H54 (cell line): ENCODE results near the gene C1QTNF9B.
"Not testable (repeated sequence)": the region's sequence is repeated elsewhere in the genome, so short reads cannot be mapped to it uniquely, and the experiment has no call there.

Source experiments
- DNase-seq: peaks from one replicate; pipeline ENCODE4 v3.0.0; 2011; ENCODE audit warnings: low spot score, mixed read lengths; ENCODE audit not compliant: insufficient read length
- FAIRE-seq: peaks from 3 replicates; lab custom pipeline; 2011; peaks lifted over from hg19 to GRCh38; lab: Jason Lieb, UNC
- POLR2A ChIP-seq: IDR thresholded peaks from 2 replicates; pipeline ENCODE4 v1.6.1; 2011; ENCODE audit warnings: low read depth, mild to moderate bottlenecking, low read length

Gene C1QTNF9B

GRCh38 chr13:23909606-23910005, 12.3 kb upstream of the C1QTNF9B start:
- FAIRE-seq (no peak), DNase-seq (no peak)
- no peak for TF ChIP-seq POLR2A

- FAIRE-seq (no peak), DNase-seq (no peak)
- no peak for TF ChIP-seq POLR2A
These were observed 8.5 kb upstream of the C1QTNF9B start for GRCh38 chr13:23905766-23906165.

GRCh38 chr13:23903906-23904280, 6.6 kb upstream of the C1QTNF9B start:
- no peak for DNase-seq
- no peak for FAIRE-seq

GRCh38 chr13:23902975-23903905, 5.9 kb upstream of the C1QTNF9B start:
- DNase-seq (no peak), FAIRE-seq (no peak)
- TF ChIP-seq POLR2A: no peak

More at GRCh38 chr13:23903906-23904280, 6.6 kb upstream of the C1QTNF9B start:
- TF ChIP-seq POLR2A: no peak

- FAIRE-seq: no peak
These were observed 4.1 kb upstream of the C1QTNF9B start for GRCh38 chr13:23901365-23901764.

GRCh38 chr13:23899555-23899954, 2.3 kb upstream of the C1QTNF9B start:
- TF ChIP-seq POLR2A: no peak
- no peak for DNase-seq
- no peak for FAIRE-seq

More at GRCh38 chr13:23901365-23901764, 4.1 kb upstream of the C1QTNF9B start:
- no peak for DNase-seq
- no peak for TF ChIP-seq POLR2A

- TF ChIP-seq POLR2A: no peak
- FAIRE-seq (no peak), DNase-seq (no peak)
These were observed 799 bp upstream of the C1QTNF9B start for GRCh38 chr13:23898101-23898500.

GRCh38 chr13:23894746-23895145, 2.6 kb downstream of the C1QTNF9B start:
- not testable (repeated sequence) for DNase-seq, FAIRE-seq

GRCh38 chr13:23893791-23894190, 3.5 kb downstream of the C1QTNF9B start:
- not testable (repeated sequence) for DNase-seq, FAIRE-seq

- DNase-seq: no peak
- no peak for FAIRE-seq
- no peak for TF ChIP-seq POLR2A
These were observed 7.4 kb downstream of the C1QTNF9B start for GRCh38 chr13:23889615-23890607.

- DNase-seq: peak; percentile 57
- no peak for FAIRE-seq
- TF ChIP-seq POLR2A: peak; percentile 77
These were observed 8.4 kb downstream of the C1QTNF9B start, which contains the start of gene MIPEP for GRCh38 chr13:23888658-23889614. TSS of gene MIPEP (minus strand) at chr13:23889400. CDS start at chr13:23889320, 80 bp downstream.

GRCh38 chr13:23884361-23884760, 12.9 kb downstream of the C1QTNF9B start:
- FAIRE-seq: not testable (repeated sequence)

GRCh38 chr13:23883255-23883654, 14.0 kb downstream of the C1QTNF9B start:
- no peak for DNase-seq
- no peak for TF ChIP-seq POLR2A
- no peak for FAIRE-seq

More at GRCh38 chr13:23884361-23884760, 12.9 kb downstream of the C1QTNF9B start:
- DNase-seq: not testable (repeated sequence)

GRCh38 chr13:23881402-23881800, 15.9 kb downstream of the C1QTNF9B start:
- DNase-seq, FAIRE-seq: not testable (repeated sequence)

- DNase-seq, FAIRE-seq: not testable (repeated sequence)
These were observed 16.6 kb downstream of the C1QTNF9B start for GRCh38 chr13:23880493-23881401.
